H1 (cell line): ENCODE data around the gene DCDC1. TPM values are rescaled to one million over a fixed set of nuclear protein-coding genes. Genes with fewer than 3 reads are reported as not detected.

Source experiments
- BRCA1 ChIP-seq: IDR thresholded peaks from 2 replicates; pipeline ENCODE4 v1.6.1; 2012; ENCODE audit warnings: low read depth, low read length, improper control_type of control experiment
- CTCF ChIP-seq, 3 experiments: IDR thresholded peaks; 1 replicate in 2 of 3; 2 replicates in 1 of 3; pipeline versions ENCODE4 v1.5.1 to v1.6.1; 2011; ENCODE audit warnings: low read length in 3 of 3, mild to moderate bottlenecking in 3 of 3, inconsistent platforms in 2 of 3, low read depth in 1 of 3, moderate library complexity in 1 of 3; ENCODE audit not compliant: insufficient read depth in 1 of 3; ENCODE audit errors: control extremely low read depth in 1 of 3
- EP300 ChIP-seq, 2 experiments: IDR thresholded peaks; 1 replicate in 1 of 2; 2 replicates in 1 of 2; pipeline ENCODE4 v1.6.1; 2011 to 2012; ENCODE audit warnings: low read depth in 2 of 2, low read length in 2 of 2, mild to moderate bottlenecking in 2 of 2, borderline replicate concordance in 1 of 2, inconsistent platforms in 1 of 2, moderate library complexity in 1 of 2
- JUND ChIP-seq: IDR thresholded peaks from 2 replicates; pipeline ENCODE4 v1.6.1; 2011; ENCODE audit warnings: mild to moderate bottlenecking, improper control_type of control experiment, low read length
- MAFK ChIP-seq: IDR thresholded peaks from 2 replicates; pipeline ENCODE4 v1.6.1; 2012; ENCODE audit warnings: low read depth, mild to moderate bottlenecking, improper control_type of control experiment, low read length
- ZNF274 ChIP-seq: IDR thresholded peaks from 2 replicates; pipeline ENCODE4 v1.7.0; 2012; ENCODE audit warnings: low read length, borderline replicate concordance; ENCODE audit errors: extremely low read depth
- polyA plus RNA-seq, 7 experiments: library from polyadenylated mRNA; depleted of rRNA in 3 of 7; stranded (reverse) in 5 of 7; unstranded in 2 of 7; fragments of >200 nt in 5 of 7; fragments of 200-250 nt in 2 of 7; gene quantifications; 1 replicate in 5 of 7; 2 replicates in 1 of 7; 4 replicates in 1 of 7; pipeline versions ENCODE4 v1.2.1 to v1.2.3, GENCODE V29; 2011 to 2013; ENCODE audit warnings: missing spikeins in 2 of 7, mixed read lengths in 2 of 7
- total RNA-seq: library from RNA; stranded (reverse); fragmentation: NEBNext Ultra II Directional; extraction: Animal tissue kit (Norgen Biotek cat#: 25700); gene quantifications from 2 replicates; pipeline ENCODE4 v1.2.1, GENCODE V29; 2021

The DCDC1 gene
- total and polyA plus RNA-seq, 2 of the 8 experiments (the other 6 are each of a cell fraction or from before 2014, with no cell fraction given) = 0.15 to 0.56 TPM

DNA sequence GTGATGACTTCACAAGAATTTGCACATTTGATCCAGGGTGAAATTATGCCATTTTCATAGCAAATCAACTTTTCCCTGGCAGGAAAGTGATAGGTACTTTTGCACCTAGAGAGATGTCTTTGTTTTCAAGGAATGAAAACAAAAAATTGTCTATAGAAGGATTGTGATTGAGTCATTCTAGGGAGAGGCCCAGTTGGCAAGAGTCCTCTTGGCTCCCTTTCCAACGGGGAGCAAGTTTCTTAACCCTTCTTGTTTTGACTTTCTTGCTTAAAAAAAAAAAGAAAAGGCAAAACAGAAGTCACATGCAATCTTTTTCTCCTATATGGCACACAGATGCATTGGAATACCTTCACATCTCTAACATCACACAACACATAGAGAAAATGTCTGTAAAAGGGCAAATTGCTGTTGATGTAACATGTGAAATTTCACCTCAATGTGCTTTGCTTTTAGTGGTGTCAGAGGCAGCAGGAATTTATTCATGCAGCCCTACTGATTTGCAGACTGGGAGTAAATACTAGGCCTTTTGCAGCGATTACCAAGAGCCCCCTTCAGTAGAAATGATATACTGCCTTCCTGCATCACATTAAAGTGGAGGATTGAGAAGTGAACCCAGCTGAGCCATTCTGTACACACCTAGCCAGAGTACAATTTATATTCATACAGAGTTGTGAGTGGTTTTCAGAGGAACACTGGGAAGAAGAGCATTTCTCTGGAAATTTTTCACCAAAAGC lies 492.7 kb downstream of the DCDC1 start (continued):
- TF ChIP-seq EP300 (IDR thresholded peaks at IDR 0.05; ENCODE audit: borderline replicate concordance in 1 of 2, low read depth in 2 of 2, low read length in 2 of 2) (no peak), CTCF (IDR thresholded peaks at IDR 0.05; ENCODE audit: control extremely low read depth in 1 of 3, insufficient read depth in 1 of 3, low read depth in 1 of 3, low read length in 3 of 3) (peak in 2 of 3 experiments; percentile 15 to 21; a peak in 2 of 4 replicates), ZNF274 (no peak), BRCA1 (no peak), MAFK (no peak), JUND (no peak)
